ENCODE measurements around the gene SCP2D1. TPM values are rescaled to one million over a fixed set of nuclear protein-coding genes. Genes with fewer than 3 reads are reported as not detected.

The SCP2D1 gene
- total RNA-seq, 2 experiments from 2014 or later: not detected

DNA sequence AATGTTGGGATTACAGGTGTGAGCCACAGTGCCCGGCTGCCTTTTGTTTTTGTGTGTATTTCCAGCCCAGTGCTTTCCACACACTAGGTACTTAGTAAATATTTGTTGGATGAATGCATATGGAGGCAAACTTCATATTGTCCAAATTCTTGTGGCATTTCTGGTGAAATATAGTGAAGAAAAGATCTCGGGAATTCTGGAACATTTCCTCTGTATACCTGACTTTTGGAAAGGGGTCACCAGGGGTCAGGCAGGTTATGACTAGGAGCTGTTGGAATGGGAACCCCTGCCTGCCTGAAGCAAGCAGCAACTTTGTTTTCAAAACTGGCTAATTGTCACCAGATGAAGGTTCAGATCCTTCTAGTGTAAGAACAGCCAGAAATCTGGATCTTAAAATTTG lies 12.1 kb upstream of the SCP2D1 start:
- Histone ChIP-seq H3K36me3 (ENCODE audit: insufficient read depth, low read length) (no peaks in the 10 kb centered on the region), H3K27ac (ENCODE audit: low read depth in 1 of 2, low read length in 2 of 2) (no peak overlapping the region), H3K9me3 (ENCODE audit: control insufficient read depth in 1 of 2, insufficient read depth in 1 of 2, low read length in 2 of 2) (no peaks in the 10 kb centered on the region), H3K4me1 (ENCODE audit: insufficient read depth, low read length) (peaks cover 2% of the 10 kb centered on the region), H3K27me3 (ENCODE audit: control insufficient read depth in 1 of 2, insufficient read depth in 2 of 2, low read length in 2 of 2) (peaks cover 0 to 8% of the 10 kb centered on the region in 2 experiments), H3K4me3 (ENCODE audit: low read length) (no peak overlapping the region)
- ChIA-PET CTCF (no interaction called here), POLR2A (no interaction called here)
- TF ChIP-seq, protein P1, sequence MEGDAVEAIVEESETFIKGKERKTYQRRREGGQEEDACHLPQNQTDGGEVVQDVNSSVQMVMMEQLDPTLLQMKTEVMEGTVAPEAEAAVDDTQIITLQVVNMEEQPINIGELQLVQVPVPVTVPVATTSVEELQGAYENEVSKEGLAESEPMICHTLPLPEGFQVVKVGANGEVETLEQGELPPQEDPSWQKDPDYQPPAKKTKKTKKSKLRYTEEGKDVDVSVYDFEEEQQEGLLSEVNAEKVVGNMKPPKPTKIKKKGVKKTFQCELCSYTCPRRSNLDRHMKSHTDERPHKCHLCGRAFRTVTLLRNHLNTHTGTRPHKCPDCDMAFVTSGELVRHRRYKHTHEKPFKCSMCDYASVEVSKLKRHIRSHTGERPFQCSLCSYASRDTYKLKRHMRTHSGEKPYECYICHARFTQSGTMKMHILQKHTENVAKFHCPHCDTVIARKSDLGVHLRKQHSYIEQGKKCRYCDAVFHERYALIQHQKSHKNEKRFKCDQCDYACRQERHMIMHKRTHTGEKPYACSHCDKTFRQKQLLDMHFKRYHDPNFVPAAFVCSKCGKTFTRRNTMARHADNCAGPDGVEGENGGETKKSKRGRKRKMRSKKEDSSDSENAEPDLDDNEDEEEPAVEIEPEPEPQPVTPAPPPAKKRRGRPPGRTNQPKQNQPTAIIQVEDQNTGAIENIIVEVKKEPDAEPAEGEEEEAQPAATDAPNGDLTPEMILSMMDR (IDR thresholded peaks at IDR 0.05): no peak
- intact Hi-C loops (cut with DNase I, micrococcal nuclease): no loop called here
- ATAC-seq (ENCODE audit: poor library complexity): no peak
- peaks cover 1% of the 10 kb centered on the region for H3K9me3 Mint-ChIP-seq
- H3K4me1 Mint-ChIP-seq (ENCODE audit: low read depth): peaks cover 16% of the 10 kb centered on the region
- no peak for DNase-seq
- H3K36me3 Mint-ChIP-seq (ENCODE audit: low read depth): no peaks in the 10 kb centered on the region
- H3K4me3 Mint-ChIP-seq: no peak overlapping the region
- no peak overlapping the region for H3K27ac Mint-ChIP-seq
- peaks cover 10% of the 10 kb centered on the region for H3K27me3 Mint-ChIP-seq

DNA sequence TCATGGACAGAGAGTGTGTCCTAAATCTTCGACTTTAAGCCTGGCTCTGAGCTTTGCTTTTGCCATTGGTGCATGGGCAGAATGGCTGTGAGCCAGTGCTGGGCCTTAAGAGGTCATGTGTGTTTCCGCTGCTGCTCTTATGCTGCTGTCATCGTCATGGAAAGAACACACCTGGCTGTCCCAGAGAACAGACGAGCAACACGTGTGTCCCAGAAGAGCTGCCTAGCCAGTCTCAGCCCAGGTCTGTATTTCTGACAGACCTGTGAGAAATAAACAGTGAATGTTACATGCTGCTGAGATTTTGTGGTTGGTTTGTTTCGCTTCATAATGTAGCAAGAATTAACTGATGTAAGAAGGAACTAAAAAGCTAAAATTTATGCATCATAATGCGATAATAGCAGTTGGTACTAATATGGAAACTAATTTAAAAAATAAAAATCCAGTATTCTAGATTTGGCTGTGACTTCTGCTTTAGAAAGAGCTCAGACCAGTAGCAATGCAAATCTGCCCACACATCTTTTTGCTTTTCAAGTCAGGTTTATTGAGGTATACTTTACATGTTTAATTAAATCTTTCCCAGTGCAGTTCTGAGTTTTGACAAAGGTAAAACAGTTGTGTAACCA lies 11.5 kb upstream of the SCP2D1 start:
- H3K4me3 ChIP-seq (ENCODE audit: low read length): no peak overlapping the region
- ChIA-PET POLR2A (no interaction called here), CTCF (no interaction called here)
- Mint-ChIP-seq H3K27ac (no peak overlapping the region), H3K36me3 (ENCODE audit: low read depth) (no peaks in the 10 kb centered on the region), H3K27me3 (peaks cover 10% of the 10 kb centered on the region), H3K9me3 (no peaks in the 10 kb centered on the region), H3K4me1 (ENCODE audit: low read depth) (peaks cover 16% of the 10 kb centered on the region), H3K4me3 (no peak overlapping the region)
- H3K9me3 ChIP-seq (ENCODE audit: control insufficient read depth in 1 of 2, insufficient read depth in 1 of 2, low read length in 2 of 2): no peaks in the 10 kb centered on the region
- no peak for ATAC-seq (ENCODE audit: poor library complexity)
- H3K27ac ChIP-seq (ENCODE audit: low read depth in 1 of 2, low read length in 2 of 2): no peak overlapping the region
- intact Hi-C loops (cut with DNase I, micrococcal nuclease): no loop called here
- peaks cover 0 to 8% of the 10 kb centered on the region in 2 experiments for H3K27me3 ChIP-seq (ENCODE audit: control insufficient read depth in 1 of 2, insufficient read depth in 2 of 2, low read length in 2 of 2)
- TF ChIP-seq, protein P1 (IDR thresholded peaks at IDR 0.05): no peak
- peaks cover 2% of the 10 kb centered on the region for H3K4me1 ChIP-seq (ENCODE audit: insufficient read depth, low read length)
- no peaks in the 10 kb centered on the region for H3K36me3 ChIP-seq (ENCODE audit: insufficient read depth, low read length)
- no peak for DNase-seq

DNA sequence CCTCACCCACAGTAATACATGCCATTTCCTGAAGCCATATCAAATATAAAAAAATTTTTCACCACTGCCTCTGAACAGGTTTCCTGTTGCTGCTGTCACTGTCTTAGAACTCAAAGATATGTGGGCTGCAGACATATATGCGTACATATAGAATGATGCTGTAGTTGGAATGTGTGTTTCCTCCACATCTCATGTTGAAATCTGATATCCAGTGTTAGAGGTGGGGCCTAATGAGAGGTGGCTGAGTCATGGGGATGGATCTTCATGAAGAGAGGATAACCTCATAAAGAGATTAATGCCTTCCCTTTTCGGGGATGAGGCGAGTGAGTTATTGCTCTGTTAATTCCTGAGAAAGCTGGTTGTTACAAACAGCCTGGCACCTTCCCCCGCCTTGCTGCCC lies 7.7 kb upstream of the SCP2D1 start:
- Mint-ChIP-seq H3K9me3 (no peaks in the 10 kb centered on the region), H3K36me3 (ENCODE audit: low read depth) (no peaks in the 10 kb centered on the region), H3K27me3 (peaks cover 5% of the 10 kb centered on the region), H3K27ac (peak overlapping the region; percentile 80), H3K4me3 (peak overlapping the region; percentile 0), H3K4me1 (ENCODE audit: low read depth) (peaks cover 16% of the 10 kb centered on the region)
- ChIA-PET CTCF (interaction anchor here (1.0 kb wide), 1 partner anchor 12 kb away, joined by 3 read pairs; no protein-coding TSS in a partner anchor), POLR2A (interaction anchor here (1.4 kb wide), 1 partner anchor 12 kb away, joined by 10 read pairs; no protein-coding TSS in a partner anchor)
- Histone ChIP-seq H3K27ac (ENCODE audit: low read depth in 1 of 2, low read length in 2 of 2) (no peak overlapping the region), H3K9me3 (ENCODE audit: control insufficient read depth in 1 of 2, insufficient read depth in 1 of 2, low read length in 2 of 2) (no peaks in the 10 kb centered on the region), H3K27me3 (ENCODE audit: control insufficient read depth in 1 of 2, insufficient read depth in 2 of 2, low read length in 2 of 2) (peaks cover 0 to 8% of the 10 kb centered on the region in 2 experiments), H3K36me3 (ENCODE audit: insufficient read depth, low read length) (no peaks in the 10 kb centered on the region), H3K4me1 (ENCODE audit: insufficient read depth, low read length) (peaks cover 2% of the 10 kb centered on the region), H3K4me3 (ENCODE audit: low read length) (no peak overlapping the region)
- ATAC-seq (ENCODE audit: poor library complexity) (peak; percentile 89), DNase-seq (peak in 2 of 14 experiments; percentile 5 to 7)
- TF ChIP-seq, protein P1 (IDR thresholded peaks at IDR 0.05): no peak
- intact Hi-C loops (cut with DNase I, micrococcal nuclease): no loop called here

Data from CD4-positive, alpha-beta T cell (primary cell).